Measurements from ENCODE around the gene RAB7B. TPM values are rescaled to one million over a fixed set of nuclear protein-coding genes. Genes with fewer than 3 reads are reported as not detected.

The RAB7B gene
- total RNA-seq, 1 experiment from 2014 or later, result 3.6 TPM

- TF ChIP-seq CTCF (IDR thresholded peaks at IDR 0.05; ENCODE audit: unreplicated experiment), result peak; percentile 99
- ChIA-PET POLR2A (interaction anchor here (0.6 to 10.8 kb wide), 18 partner anchors 9 to 237 kb away, joined by 3 to 247 read pairs (median 4); partner anchors contain the start of gene RAB7B), CTCF (interaction anchor here (0.6 to 13.1 kb wide), 31 partner anchors 8 to 1976 kb away, joined by 3 to 911 read pairs (median 5); partner anchors contain the start of genes CTSE and RAB7B)
- intact Hi-C loops (cut with micrococcal nuclease), result loop anchor here (1.0 kb wide), 2 partner anchors 46 to 122 kb away; no protein-coding TSS in a partner anchor
- peak overlapping the region; percentile 40 for H3K27ac Mint-ChIP-seq (ENCODE audit: low read depth, unreplicated experiment)
- peak; percentile 97 for DNase-seq (ENCODE audit: unreplicated experiment)
- BruUV-seq (replicated peaks), result no TSS peak
- no peaks in the 10 kb centered on the region for H3K9me3 Mint-ChIP-seq (ENCODE audit: unreplicated experiment)
- no peak overlapping the region for H3K4me3 Mint-ChIP-seq (ENCODE audit: unreplicated experiment)
- peaks cover 23% of the 10 kb centered on the region for H3K4me1 Mint-ChIP-seq (ENCODE audit: insufficient read depth, unreplicated experiment)
- no peaks in the 10 kb centered on the region for H3K27me3 Mint-ChIP-seq (ENCODE audit: insufficient read depth, unreplicated experiment)
- H3K36me3 Mint-ChIP-seq (ENCODE audit: insufficient read depth, unreplicated experiment), result peaks cover 17% of the 10 kb centered on the region
These were observed 19.1 kb downstream of the RAB7B start for GRCh38 chr1:205983925-205984725.

GRCh38 chr1:205981257-205981656 is 21.9 kb downstream of the RAB7B start:
- no peak overlapping the region for H3K27ac Mint-ChIP-seq (ENCODE audit: low read depth, unreplicated experiment)
- TF ChIP-seq CTCF (IDR thresholded peaks at IDR 0.05; ENCODE audit: unreplicated experiment), result no peak
- no peaks in the 10 kb centered on the region for H3K36me3 Mint-ChIP-seq (ENCODE audit: insufficient read depth, unreplicated experiment)
- DNase-seq (ENCODE audit: unreplicated experiment), result no peak
- ChIA-PET POLR2A (interaction anchor here (0.9 to 10.8 kb wide), 4 partner anchors 10 to 62 kb away, joined by 4 to 247 read pairs (median 48); no protein-coding TSS in a partner anchor), CTCF (interaction anchor here (0.6 to 13.1 kb wide), 12 partner anchors 18 to 498 kb away, joined by 3 to 911 read pairs (median 6); no protein-coding TSS in a partner anchor)
- no TSS peak for BruUV-seq (replicated peaks)
- no peaks in the 10 kb centered on the region for H3K27me3 Mint-ChIP-seq (ENCODE audit: insufficient read depth, unreplicated experiment)
- no peak overlapping the region for H3K4me3 Mint-ChIP-seq (ENCODE audit: unreplicated experiment)
- H3K4me1 Mint-ChIP-seq (ENCODE audit: insufficient read depth, unreplicated experiment), result peaks cover 23% of the 10 kb centered on the region
- intact Hi-C loops (cut with micrococcal nuclease), result no loop called here
- H3K9me3 Mint-ChIP-seq (ENCODE audit: unreplicated experiment), result no peaks in the 10 kb centered on the region

GRCh38 chr1:205980237-205980870 is 22.8 kb downstream of the RAB7B start:
- intact Hi-C loops (cut with micrococcal nuclease), result no loop called here
- BruUV-seq (replicated peaks), result no TSS peak
- Mint-ChIP-seq H3K27ac (ENCODE audit: low read depth, unreplicated experiment) (no peak overlapping the region), H3K36me3 (ENCODE audit: insufficient read depth, unreplicated experiment) (peaks cover 1% of the 10 kb centered on the region), H3K4me3 (ENCODE audit: unreplicated experiment) (no peak overlapping the region), H3K4me1 (ENCODE audit: insufficient read depth, unreplicated experiment) (peaks cover 24% of the 10 kb centered on the region), H3K9me3 (ENCODE audit: unreplicated experiment) (peaks cover 1% of the 10 kb centered on the region), H3K27me3 (ENCODE audit: insufficient read depth, unreplicated experiment) (no peaks in the 10 kb centered on the region)
- TF ChIP-seq CTCF (IDR thresholded peaks at IDR 0.05; ENCODE audit: unreplicated experiment), result no peak
- CTCF ChIA-PET, result interaction anchor here (0.6 to 13.1 kb wide), 12 partner anchors 11 to 499 kb away, joined by 3 to 911 read pairs (median 52); partner anchors contain the start of gene SLC26A9
- no peak for DNase-seq (ENCODE audit: unreplicated experiment)
- POLR2A ChIA-PET, result interaction anchor here (1.5 to 10.8 kb wide), 2 partner anchors 30 to 61 kb away, joined by 3 to 247 read pairs; no protein-coding TSS in a partner anchor

- Mint-ChIP-seq H3K4me3 (ENCODE audit: unreplicated experiment) (no peak overlapping the region), H3K4me1 (ENCODE audit: insufficient read depth, unreplicated experiment) (peaks cover 25% of the 10 kb centered on the region), H3K27ac (ENCODE audit: low read depth, unreplicated experiment) (no peak overlapping the region), H3K27me3 (ENCODE audit: insufficient read depth, unreplicated experiment) (no peaks in the 10 kb centered on the region), H3K36me3 (ENCODE audit: insufficient read depth, unreplicated experiment) (peaks cover 5% of the 10 kb centered on the region), H3K9me3 (ENCODE audit: unreplicated experiment) (peaks cover 12% of the 10 kb centered on the region)
- intact Hi-C loops (cut with micrococcal nuclease), result loop anchor here (5.0 kb wide), 1 partner anchor 387 kb away; no protein-coding TSS in a partner anchor
- BruUV-seq (replicated peaks), result no TSS peak
- DNase-seq (ENCODE audit: unreplicated experiment), result no peak
- TF ChIP-seq CTCF (IDR thresholded peaks at IDR 0.05; ENCODE audit: unreplicated experiment), result no peak
- ChIA-PET CTCF (interaction anchor here (0.5 to 13.1 kb wide), 14 partner anchors 12 to 388 kb away, joined by 3 to 911 read pairs (median 46); partner anchors contain the start of gene SLC26A9), POLR2A (interaction anchor here (0.6 to 10.8 kb wide), 7 partner anchors 21 to 167 kb away, joined by 3 to 247 read pairs (median 3); no protein-coding TSS in a partner anchor)
These were observed 23.9 kb downstream of the RAB7B start for GRCh38 chr1:205979301-205979700.
